ENCODE data around the gene POLR3G.

GRCh38 chr5:90553711-90554110 is 79.0 kb downstream of the POLR3G start:
- TF ChIP-seq CTCF (IDR thresholded peaks at IDR 0.05; ENCODE audit: low read depth, low read length), result no peak
- TF ChIP-seq POLR2A (IDR thresholded peaks at IDR 0.05; ENCODE audit: extremely low read depth, insufficient read length), result no peak
- TF ChIP-seq MAX (IDR thresholded peaks at IDR 0.05; ENCODE audit: low read depth, low read length), result no peak
- no peak for TF ChIP-seq MYC (IDR thresholded peaks at IDR 0.05; ENCODE audit: low read depth, low read length)
